Fibroblast of lung (primary cell): ENCODE results near the gene ACSF2. TPM values are rescaled to one million over a fixed set of nuclear protein-coding genes. Genes with fewer than 3 reads are reported as not detected.

Experiments
- DNase-seq, 2 donors: peaks; one replicate each; pipeline versions ENCODE4 v3.0.0 to v3.0.0-alpha.2; 2010; ENCODE audit warnings: low read depth in 2 of 2
- H2AFZ ChIP-seq: 2 replicates; pipeline ENCODE4 v1.5.1; 2012; ENCODE audit warnings: low read length, control low read depth, inconsistent platforms
- H3K27ac ChIP-seq: 2 replicates; pipeline ENCODE4 v1.5.1; 2011; ENCODE audit warnings: low read length, control low read depth; ENCODE audit not compliant: insufficient read depth
- H3K27me3 ChIP-seq: 2 replicates; pipeline ENCODE4 v1.5.1; 2011; ENCODE audit warnings: mild to moderate bottlenecking, low read length; ENCODE audit not compliant: control insufficient read depth, insufficient read depth
- H3K36me3 ChIP-seq: 2 replicates; pipeline ENCODE4 v1.5.1; 2011; ENCODE audit warnings: low read length; ENCODE audit not compliant: control insufficient read depth, insufficient read depth
- H3K4me1 ChIP-seq: 2 replicates; pipeline ENCODE4 v1.5.1; 2011; ENCODE audit warnings: low read length; ENCODE audit not compliant: control insufficient read depth, insufficient read depth; ENCODE audit errors: extremely low read depth
- H3K4me2 ChIP-seq: 2 replicates; pipeline ENCODE4 v1.5.1; 2011; ENCODE audit warnings: low read length, control low read depth; ENCODE audit not compliant: insufficient read depth; ENCODE audit errors: extremely low read depth
- H3K4me3 ChIP-seq, 4 experiments: fragments of 200-600 bp in 1 of 4; sonication (generic) in 1 of 4; replicated peaks in 1 of 4; 2 replicates each; pipeline ENCODE4 v1.5.1; 2011 to 2016; ENCODE audit warnings: low read length in 4 of 4, low read depth in 3 of 4, mild to moderate bottlenecking in 3 of 4, control low read depth in 2 of 4, inconsistent platforms in 1 of 4, mixed read lengths in 1 of 4; ENCODE audit not compliant: insufficient read depth in 1 of 4; ENCODE audit errors: control extremely low read depth in 1 of 4
- H3K79me2 ChIP-seq: 2 replicates; pipeline ENCODE4 v1.5.1; 2012; ENCODE audit warnings: mild to moderate bottlenecking, low read length, inconsistent platforms; ENCODE audit not compliant: control insufficient read depth, insufficient read depth
- H3K9ac ChIP-seq: 2 replicates; pipeline ENCODE4 v1.5.1; 2011; ENCODE audit warnings: mild to moderate bottlenecking, low read length, control low read depth; ENCODE audit not compliant: insufficient read depth
- H3K9me3 ChIP-seq: 2 replicates; pipeline ENCODE4 v1.5.1; 2012; ENCODE audit warnings: low read depth, low read length; ENCODE audit not compliant: control insufficient read depth, insufficient read depth
- H4K20me1 ChIP-seq: 2 replicates; pipeline ENCODE4 v1.5.1; 2011; ENCODE audit warnings: low read length; ENCODE audit not compliant: control insufficient read depth, insufficient read depth; ENCODE audit errors: extremely low read depth
- EZH2 ChIP-seq: IDR thresholded peaks from 2 replicates; pipeline ENCODE4 v1.5.1; 2012; ENCODE audit warnings: low read length, control low read depth, mild to moderate bottlenecking; ENCODE audit errors: missing control alignments
- polyA plus RNA-seq, 2 donors: library from polyadenylated mRNA; depleted of rRNA in 1 of 2; stranded (reverse) in 1 of 2; unstranded in 1 of 2; fragments of >200 nt; gene quantifications; 2 replicates each; pipeline ENCODE4 v1.2.1, GENCODE V29; 2011 to 2012; ENCODE audit warnings: missing spikeins in 1 of 2
- total RNA-seq: library from RNA; depleted of rRNA; stranded (reverse); fragments of >200 nt; gene quantifications from 2 replicates; pipeline ENCODE4 v1.2.1, GENCODE V29; 2014
- TF ChIP-seq, protein P1 (sequence below), 2 donors: IDR thresholded peaks in 1 of 2; conservative IDR thresholded peaks in 1 of 2; 1 replicate in 1 of 2; 2 replicates in 1 of 2; pipeline ENCODE4 v1.5.1; 2011 to 2012; ENCODE audit warnings: low read length in 2 of 2, control low read depth in 1 of 2, inconsistent platforms in 1 of 2, low read depth in 1 of 2, mild to moderate bottlenecking in 1 of 2

Gene ACSF2
- total and polyA plus RNA-seq, 2 donors (not counting 1 experiment from before 2014, with no cell fraction given) = 16.5 to 23.6 TPM

DNA sequence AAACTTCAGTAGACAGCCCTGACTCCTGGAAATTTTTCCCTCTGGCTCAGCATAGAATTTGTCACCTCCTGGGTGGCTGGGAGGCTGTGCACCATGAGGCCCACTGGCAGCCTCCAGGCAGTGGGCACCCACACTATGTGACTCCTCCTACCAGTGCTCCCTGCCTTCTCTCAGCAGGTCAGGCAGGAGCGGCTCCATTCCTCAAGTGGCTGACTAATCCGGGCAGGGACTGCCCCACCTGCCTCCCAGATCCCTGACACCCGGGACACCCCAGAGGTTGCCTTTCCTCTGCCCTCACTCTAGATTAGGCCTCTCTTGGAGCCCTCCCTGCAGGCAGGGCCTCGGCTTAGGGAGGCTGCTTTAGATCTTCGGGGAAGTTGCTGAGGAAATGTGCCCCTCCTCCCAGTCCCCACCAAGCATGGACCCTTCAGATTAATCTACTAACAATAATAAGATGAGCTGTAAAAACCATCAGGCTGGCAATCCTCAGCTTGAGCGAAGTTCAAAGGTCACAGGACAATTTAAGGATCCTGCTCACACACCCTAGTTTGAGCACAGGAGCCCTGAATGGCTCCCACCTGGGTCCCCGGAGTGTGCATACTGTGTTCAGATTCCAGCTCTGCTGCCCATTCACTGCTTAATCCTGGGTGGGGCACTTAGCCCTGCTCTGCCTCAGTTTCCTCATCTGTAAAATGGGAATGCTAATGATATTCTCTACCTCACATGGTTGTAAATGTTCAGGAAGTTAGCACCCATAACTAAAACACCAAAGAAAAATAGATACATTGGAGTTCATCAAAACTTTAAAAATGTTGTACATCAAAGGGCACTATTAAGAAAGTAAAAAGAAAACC, 72.2 kb downstream of the ACSF2 start:
- H3K36me3 ChIP-seq = no peaks in the 10 kb centered on the region
- no peak overlapping the region for H3K9ac ChIP-seq
- no peaks in the 10 kb centered on the region for H3K9me3 ChIP-seq
- TF ChIP-seq EZH2 = no peak
- TF ChIP-seq, protein P1, sequence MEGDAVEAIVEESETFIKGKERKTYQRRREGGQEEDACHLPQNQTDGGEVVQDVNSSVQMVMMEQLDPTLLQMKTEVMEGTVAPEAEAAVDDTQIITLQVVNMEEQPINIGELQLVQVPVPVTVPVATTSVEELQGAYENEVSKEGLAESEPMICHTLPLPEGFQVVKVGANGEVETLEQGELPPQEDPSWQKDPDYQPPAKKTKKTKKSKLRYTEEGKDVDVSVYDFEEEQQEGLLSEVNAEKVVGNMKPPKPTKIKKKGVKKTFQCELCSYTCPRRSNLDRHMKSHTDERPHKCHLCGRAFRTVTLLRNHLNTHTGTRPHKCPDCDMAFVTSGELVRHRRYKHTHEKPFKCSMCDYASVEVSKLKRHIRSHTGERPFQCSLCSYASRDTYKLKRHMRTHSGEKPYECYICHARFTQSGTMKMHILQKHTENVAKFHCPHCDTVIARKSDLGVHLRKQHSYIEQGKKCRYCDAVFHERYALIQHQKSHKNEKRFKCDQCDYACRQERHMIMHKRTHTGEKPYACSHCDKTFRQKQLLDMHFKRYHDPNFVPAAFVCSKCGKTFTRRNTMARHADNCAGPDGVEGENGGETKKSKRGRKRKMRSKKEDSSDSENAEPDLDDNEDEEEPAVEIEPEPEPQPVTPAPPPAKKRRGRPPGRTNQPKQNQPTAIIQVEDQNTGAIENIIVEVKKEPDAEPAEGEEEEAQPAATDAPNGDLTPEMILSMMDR (conservative IDR thresholded peaks at IDR 0.05 in 1 of 2, IDR thresholded peaks at IDR 0.05 in 1 of 2; ENCODE audit: low read depth in 1 of 2, low read length in 2 of 2) = no peak
- no peaks in the 10 kb centered on the region for H3K79me2 ChIP-seq
- no peaks in the 10 kb centered on the region for H3K27me3 ChIP-seq
- no peaks in the 10 kb centered on the region for H4K20me1 ChIP-seq
- no peak overlapping the region for H3K27ac ChIP-seq
- H2AFZ ChIP-seq = no peak overlapping the region
- no peak overlapping the region for H3K4me3 ChIP-seq
- no peak overlapping the region for H3K4me2 ChIP-seq
- DNase-seq = no peak
- H3K4me1 ChIP-seq = no peaks in the 10 kb centered on the region

DNA sequence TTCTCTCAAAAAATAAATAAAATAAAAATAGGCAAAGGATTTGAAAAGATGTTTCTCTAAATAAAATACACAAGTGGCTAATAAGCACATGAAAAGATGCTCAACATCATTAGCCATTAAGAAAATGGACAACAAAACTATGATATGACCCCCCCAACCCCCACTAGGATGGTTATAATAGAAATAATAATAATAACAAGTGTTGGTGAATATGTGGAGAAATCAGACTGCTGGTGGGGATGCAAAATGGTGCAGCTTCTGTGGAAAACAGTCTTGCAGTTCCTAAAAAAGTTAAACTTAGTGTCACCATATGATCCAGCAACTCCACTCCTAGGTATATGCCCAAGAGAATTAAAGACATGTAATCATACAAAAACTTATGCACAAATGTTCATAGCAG, 73.3 kb downstream of the ACSF2 start:
- Histone ChIP-seq H3K79me2 (no peaks in the 10 kb centered on the region), H3K27ac (no peak overlapping the region), H3K9me3 (no peaks in the 10 kb centered on the region), H3K27me3 (no peaks in the 10 kb centered on the region), H2AFZ (no peak overlapping the region), H3K36me3 (no peaks in the 10 kb centered on the region), H3K9ac (no peak overlapping the region), H3K4me1 (no peaks in the 10 kb centered on the region), H4K20me1 (no peaks in the 10 kb centered on the region), H3K4me3 (no peak overlapping the region), H3K4me2 (no peak overlapping the region)
- no peak for DNase-seq
- TF ChIP-seq EZH2 = no peak
- TF ChIP-seq, protein P1 (conservative IDR thresholded peaks at IDR 0.05 in 1 of 2, IDR thresholded peaks at IDR 0.05 in 1 of 2; ENCODE audit: low read depth in 1 of 2, low read length in 2 of 2) = no peak

DNA sequence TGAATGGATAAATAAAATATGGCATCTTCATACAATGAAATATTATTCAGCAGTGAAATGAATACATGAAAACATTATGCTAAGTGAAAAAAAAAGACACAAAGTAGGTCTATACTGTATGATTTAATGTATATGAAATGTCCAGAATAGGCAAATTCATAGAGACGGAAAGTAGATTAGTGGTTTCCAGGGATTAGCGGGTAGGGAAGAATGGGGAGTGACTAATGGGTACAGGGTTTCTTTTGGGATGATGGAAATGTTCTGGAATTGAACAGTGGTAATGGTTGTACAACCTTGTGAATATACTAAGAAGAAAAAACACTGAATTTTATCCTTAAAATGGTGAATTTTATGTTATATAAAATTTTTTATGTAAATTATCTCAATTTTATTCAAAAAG, 73.7 kb downstream of the ACSF2 start:
- H3K4me2 ChIP-seq = no peak overlapping the region
- TF ChIP-seq EZH2 = no peak
- TF ChIP-seq, protein P1 (conservative IDR thresholded peaks at IDR 0.05 in 1 of 2, IDR thresholded peaks at IDR 0.05 in 1 of 2; ENCODE audit: low read depth in 1 of 2, low read length in 2 of 2) = no peak

More for the DNA sequence above, 73.7 kb downstream of the ACSF2 start:
- no peaks in the 10 kb centered on the region for H4K20me1 ChIP-seq
- no peak overlapping the region for H3K4me3 ChIP-seq
- no peak overlapping the region for H3K9ac ChIP-seq
- H3K27me3 ChIP-seq = no peaks in the 10 kb centered on the region
- H3K27ac ChIP-seq = no peak overlapping the region
- no peak overlapping the region for H2AFZ ChIP-seq
- no peaks in the 10 kb centered on the region for H3K4me1 ChIP-seq
- H3K79me2 ChIP-seq = no peaks in the 10 kb centered on the region
- no peak for DNase-seq
- no peaks in the 10 kb centered on the region for H3K36me3 ChIP-seq
- H3K9me3 ChIP-seq = no peaks in the 10 kb centered on the region
